TTC549 (cell line): ENCODE measurements around the gene GATAD2A.

Source experiments
- FAIRE-seq: peaks from 2 replicates; lab custom pipeline; 2012; peaks lifted over from hg19 to GRCh38; lab: Jason Lieb, UNC

GATAD2A gene

DNA sequence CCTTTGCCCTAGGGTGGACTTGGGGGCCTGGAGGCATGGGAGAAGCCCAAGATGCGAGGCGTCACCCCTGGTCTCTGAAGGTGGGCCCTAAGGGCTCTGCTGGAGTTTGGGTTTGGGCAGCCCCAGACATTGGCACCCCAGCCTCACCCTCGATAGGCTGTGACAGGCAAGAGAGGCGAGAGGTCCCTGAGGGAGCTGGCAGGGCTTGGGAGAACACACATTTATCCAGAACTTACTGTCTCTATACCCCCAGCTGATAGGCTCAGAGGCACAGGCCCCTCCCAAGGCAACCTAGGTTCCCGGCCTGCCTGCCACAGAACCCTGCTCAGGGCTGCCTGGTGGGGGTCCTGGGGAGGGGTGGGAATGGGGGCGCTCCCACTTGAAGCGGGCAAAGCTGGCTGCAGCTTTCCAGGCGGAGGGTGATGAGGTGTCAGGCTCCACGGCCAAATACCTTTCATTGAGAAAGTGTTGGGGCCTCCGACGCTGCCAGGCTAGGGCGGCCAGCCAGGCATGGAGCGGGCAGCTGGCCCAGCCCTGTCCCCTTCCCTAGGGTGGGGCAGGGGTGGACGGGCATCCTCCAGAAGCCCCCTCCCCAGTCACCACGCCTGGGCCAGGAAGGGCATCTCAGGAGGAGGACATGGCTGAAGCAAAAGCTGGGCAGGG, 142.3 kb downstream of the GATAD2A start:
- no peak for FAIRE-seq

DNA sequence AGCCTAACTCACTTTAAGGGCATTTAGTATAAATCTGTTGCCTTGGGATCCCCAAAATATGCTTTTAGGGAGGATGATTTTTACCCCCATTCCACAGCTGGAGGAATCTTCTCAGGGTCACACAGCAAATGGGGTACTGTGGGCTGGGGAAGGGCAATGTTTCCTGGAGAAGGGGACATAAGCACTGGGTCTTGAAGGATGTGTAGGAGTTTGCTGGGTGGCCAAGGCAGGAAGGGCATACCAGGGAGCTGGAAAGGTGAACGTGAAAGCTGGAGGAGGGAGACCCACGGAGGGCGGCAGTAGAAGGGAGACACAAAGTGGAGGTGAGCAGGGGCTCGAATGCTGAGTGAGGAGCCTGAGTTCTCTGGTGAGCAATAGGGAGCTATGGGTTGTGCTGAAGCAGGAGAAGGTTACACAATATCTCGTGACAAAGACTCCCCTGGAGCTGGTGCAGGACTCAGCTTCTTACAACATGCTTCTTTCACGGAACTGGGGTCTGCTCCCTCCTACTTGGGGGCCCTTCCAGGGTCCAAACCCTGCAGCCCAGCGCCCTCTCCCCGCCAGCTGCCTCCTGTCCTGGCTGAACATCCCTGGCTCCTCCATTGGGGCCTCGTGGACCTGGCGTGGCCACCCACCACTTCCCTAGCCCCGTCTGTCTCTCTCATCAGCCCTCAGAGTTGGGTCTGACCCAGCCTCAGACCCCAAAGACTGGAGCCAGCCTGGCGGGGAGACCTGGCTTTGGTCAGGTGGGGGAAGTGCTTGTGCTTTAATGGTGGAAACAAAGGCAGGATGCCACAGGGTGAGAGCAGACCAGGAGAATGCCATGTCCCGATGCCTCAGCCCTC, 143.7 kb downstream of the GATAD2A start:
- no peak for FAIRE-seq

DNA sequence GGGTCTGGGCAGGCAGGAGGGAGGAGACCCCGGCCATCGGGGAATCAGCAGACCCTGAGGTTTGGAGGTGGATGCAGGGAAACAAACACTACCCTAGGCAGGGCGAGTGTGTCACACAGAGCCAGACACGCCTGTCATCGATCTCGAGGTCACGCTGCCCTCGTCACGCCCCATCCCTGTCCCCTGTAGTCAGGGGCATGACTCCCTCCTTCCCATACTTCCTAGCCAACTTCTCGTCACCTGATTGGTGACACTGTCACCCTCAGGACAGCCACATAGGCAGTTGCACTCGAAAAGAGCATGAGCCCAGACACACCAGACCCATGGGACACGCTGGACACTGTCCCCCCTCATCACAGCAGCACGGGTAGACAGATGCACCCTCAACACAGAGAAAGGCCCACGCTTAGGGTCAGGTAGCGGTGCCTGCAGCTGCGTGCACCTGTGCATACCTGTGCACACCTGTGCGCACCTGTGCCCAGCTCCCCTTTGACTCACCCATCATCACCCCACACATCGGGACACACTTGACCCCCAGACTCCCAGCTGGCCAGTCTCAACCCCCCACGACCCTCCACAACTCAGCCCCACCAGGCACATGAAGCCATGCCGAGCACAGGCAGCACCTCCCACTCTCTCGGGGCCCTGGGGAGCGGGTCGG, 144.5 kb downstream of the GATAD2A start:
- no peak for FAIRE-seq

- FAIRE-seq, result no peak
Observed at GRCh38 chr19:19550485-19550929, 145.0 kb downstream of the GATAD2A start.

DNA sequence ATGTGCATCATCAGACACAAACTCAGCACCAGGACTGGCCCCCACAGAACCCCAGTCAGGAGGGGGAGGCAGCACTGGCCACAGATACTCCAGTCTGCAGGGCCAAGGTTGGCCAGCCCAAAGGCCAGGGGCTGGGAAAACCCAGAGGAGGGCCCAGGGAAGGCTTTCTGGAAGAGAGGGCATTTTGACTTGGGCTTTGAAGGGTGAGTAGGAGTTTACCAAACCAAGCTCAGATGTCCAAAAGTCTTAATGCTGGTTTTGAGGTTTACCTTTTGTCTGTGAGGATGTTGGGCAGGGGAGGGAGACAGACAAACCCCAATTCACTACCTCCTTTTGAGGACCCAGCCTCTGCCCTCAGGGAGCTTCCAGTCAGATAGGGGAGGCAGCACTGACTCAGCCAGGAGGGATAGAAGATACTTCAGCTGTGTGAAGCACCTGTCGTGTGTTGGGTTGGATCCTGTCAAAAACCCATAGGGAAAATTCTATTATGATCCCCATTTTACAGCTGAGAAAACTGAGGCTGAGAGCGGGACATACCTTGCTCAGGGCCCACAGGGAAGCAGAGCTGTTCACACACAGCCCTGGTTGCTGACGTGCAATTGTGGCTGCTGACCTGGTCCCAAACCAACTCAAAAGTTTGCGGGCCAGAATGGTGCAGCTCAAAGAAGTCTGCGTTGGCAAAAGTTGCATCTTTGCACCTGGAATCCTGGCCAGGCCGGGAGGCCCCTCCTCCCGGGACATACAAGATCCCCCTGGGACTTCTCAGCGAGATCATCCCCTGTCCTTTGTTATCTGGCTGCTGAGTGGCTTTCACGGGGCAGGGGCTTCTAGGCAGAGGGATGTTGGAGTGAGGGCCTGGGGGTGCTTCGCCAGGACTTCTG, 145.7 kb downstream of the GATAD2A start:
- no peak for FAIRE-seq

DNA sequence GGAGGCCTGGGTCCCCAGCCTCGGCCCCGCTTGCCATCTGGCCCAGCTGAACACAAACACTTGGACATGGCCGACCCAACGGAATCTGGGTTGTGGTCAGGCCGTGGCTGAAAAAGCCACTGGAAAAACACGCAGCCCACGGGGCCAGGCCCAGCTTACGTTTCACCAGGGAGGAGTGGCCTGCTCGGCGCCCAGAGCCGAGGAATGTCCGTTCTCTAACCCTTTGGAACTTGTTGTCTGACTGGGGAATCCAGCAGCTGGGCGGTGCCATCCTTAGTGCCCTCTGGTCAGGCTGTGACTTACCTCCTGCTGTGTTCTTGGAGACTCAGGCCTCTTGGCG, 146.3 kb downstream of the GATAD2A start:
- FAIRE-seq, result no peak

DNA sequence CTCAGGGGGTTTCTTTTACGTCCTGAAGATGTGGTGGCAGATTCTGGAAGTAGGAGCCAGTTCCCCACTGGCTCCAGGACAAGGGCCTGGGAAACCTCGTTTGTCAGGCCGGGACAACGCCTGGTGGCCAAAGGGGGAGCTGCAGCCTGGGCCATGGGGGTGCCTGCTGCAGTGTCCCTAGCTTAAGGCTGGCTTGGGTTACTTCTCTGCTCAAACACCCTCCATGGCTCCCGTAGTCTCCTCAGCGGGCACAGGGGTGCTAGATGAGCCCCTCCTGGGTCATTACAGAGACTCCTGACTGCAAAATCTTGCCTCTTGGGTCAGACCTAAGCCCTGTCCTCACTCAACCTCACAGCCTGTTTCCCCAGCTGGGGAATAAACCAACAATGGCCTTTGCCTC, 147.3 kb downstream of the GATAD2A start:
- FAIRE-seq, result no peak

DNA sequence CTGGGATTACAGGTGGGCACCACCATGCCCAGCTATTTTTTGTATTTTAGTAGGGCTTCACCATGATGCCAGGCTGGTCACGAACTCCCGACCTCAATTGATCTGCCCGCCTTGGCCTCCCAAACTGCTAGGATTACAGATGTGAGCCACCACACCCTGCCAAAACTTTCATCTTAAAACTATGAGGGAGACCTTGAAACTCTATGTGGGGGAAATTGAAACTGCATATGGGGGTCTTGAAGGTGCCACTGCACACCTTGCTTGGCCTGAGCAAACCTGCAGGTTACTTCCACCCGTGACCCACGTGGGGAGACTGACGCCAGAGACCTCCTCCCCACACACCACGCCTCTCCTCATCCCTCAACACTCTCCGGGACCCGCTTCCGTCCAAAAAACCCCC, 148.2 kb downstream of the GATAD2A start:
- no peak for FAIRE-seq

DNA sequence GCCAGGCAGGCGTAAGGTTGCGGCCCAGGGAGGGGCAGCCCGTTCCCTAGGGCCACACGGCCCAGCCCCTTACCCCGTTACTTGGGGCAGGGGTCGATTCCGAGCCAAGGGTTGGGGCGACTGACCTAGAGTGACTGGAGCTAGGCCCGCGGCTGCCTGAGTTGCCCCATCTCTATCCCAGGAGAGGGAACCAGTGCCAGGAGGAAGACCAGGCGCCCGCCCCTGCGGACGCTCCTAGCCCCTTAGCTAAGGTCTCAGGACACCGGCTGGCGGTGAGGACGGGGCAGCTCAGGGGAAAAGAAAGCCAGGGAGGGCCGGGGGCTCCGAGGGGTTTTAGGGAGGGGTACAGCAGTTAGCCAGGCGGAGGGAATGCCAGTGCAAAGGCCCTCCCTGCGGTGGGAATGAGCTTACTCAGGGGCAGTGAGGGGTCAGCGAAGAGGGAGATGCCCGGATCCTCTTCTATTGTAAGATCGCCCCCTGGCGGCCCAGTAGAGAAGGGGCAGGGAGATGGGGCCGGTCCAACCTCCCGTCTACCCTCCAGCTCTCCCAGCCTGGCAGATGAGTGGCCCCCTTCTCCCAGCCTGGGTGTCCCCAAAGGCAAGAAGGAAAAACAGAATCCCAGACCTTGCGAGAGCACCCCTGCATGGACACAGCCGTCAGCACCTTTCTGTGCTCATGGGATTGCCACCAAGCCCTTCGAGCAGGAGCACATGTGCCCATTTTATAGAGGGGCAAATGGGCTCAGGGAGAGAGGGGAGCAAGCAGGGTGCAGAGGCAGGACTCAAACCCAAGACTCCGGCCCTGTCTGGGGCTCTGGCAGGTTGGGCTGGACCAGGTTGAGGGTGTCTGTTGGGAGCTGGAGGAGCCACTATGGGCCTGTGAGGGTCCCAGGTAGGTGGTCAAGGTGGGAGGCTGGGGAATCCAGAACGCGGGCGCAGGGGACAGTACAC, 148.9 kb downstream of the GATAD2A start:
- FAIRE-seq, result no peak

DNA sequence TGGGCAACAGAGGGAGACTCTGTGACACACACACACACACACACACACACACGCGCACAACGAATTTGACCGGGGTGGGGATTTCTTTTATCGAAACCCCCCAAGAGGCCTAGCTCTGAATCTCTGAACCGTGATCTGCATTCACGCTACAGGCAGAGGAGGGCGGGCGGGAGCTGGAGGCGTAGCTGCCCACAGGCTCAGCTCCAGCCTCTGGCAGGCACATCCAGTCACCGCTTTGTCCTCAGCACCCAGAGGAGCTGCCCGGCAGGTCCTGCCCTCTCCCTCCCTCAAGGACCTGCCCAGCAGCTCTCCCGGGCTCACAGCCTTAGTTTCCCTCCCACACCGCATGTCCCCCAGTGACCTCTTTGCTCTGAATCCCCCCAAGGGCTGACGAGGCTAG, 152.6 kb downstream of the GATAD2A start:
- FAIRE-seq, result no peak
